Fibroblast of pulmonary artery (primary cell): ENCODE results near the gene VSIG10.
"Not testable (repeated sequence)": the region's sequence is repeated elsewhere in the genome, so short reads cannot be mapped to it uniquely, and the experiment has no call there.

ENCODE experiments used
- DNase-seq: peaks from one replicate; pipeline ENCODE4 v3.0.0-alpha.2; 2010; ENCODE audit warnings: low read depth
- H3K4me3 ChIP-seq: replicated peaks from 2 replicates; pipeline ENCODE4 v1.5.1; 2011; ENCODE audit warnings: low read depth, mild to moderate bottlenecking, control low read depth, low read length, moderate library complexity
- CTCF ChIP-seq: IDR thresholded peaks from 2 replicates; pipeline ENCODE4 v1.5.1; 2011; ENCODE audit warnings: mild to moderate bottlenecking, control low read depth, low read length, inconsistent platforms; ENCODE audit errors: missing control alignments

The VSIG10 gene

GRCh38 chr12:118144499-118144898, 40.7 kb upstream of the VSIG10 start:
- no peak overlapping the region for H3K4me3 ChIP-seq
- DNase-seq, result no peak
- no peak for TF ChIP-seq CTCF

- no peak for TF ChIP-seq CTCF
- H3K4me3 ChIP-seq, result no peak overlapping the region
- no peak for DNase-seq
These were observed 37.0 kb upstream of the VSIG10 start for GRCh38 chr12:118140825-118141224.

- TF ChIP-seq CTCF, result no peak
- no peak for DNase-seq
- H3K4me3 ChIP-seq, result peak overlapping the region; percentile 82
These were observed 33.4 kb upstream of the VSIG10 start for GRCh38 chr12:118137148-118137678.

GRCh38 chr12:118136559-118137003, 32.8 kb upstream of the VSIG10 start:
- DNase-seq, result peak; percentile 44
- H3K4me3 ChIP-seq, result peak overlapping the region; percentile 82
- no peak for TF ChIP-seq CTCF

- TF ChIP-seq CTCF, result no peak
- H3K4me3 ChIP-seq, result peak within 1 kb of the TSS; percentile 82
These were observed 32.2 kb upstream of the VSIG10 start, which contains the start of gene PEBP1 for GRCh38 chr12:118135788-118136558. Gene PEBP1 (plus strand): TSS chr12:118136124. CDS start chr12:118136210, 86 bp downstream.

GRCh38 chr12:118129436-118129835, 25.6 kb upstream of the VSIG10 start:
- not testable (repeated sequence) for DNase-seq, H3K4me3 ChIP-seq

More at GRCh38 chr12:118135788-118136558, 32.2 kb upstream of the VSIG10 start, which contains the start of gene PEBP1:
- peak; percentile 89 for DNase-seq

- TF ChIP-seq CTCF, result no peak
- DNase-seq, result no peak
- H3K4me3 ChIP-seq, result no peak overlapping the region
These were observed 24.1 kb upstream of the VSIG10 start for GRCh38 chr12:118127867-118128266.
